Activated T-helper 1 cell treated with anti-CD3 and anti-CD28 coated beads, Interleukin-2, amount 50 U/mL, for 16 hours (primary cell): ENCODE measurements around the gene TAS2R38.

ENCODE experiments used
- DNase-seq, 2 donors: peaks; one replicate each; pipeline ENCODE4 v3.0.0-alpha.2; 2020; ENCODE audit warnings: low read depth in 1 of 2, low spot score in 1 of 2

The TAS2R38 gene

GRCh38 chr7:141976524-141977245 is 3.1 kb upstream of the TAS2R38 start:
- DNase-seq: no peak

GRCh38 chr7:141975806-141976523 is 2.4 kb upstream of the TAS2R38 start:
- peak; percentile 27 to 34 for DNase-seq

- no peak for DNase-seq
Measured at GRCh38 chr7:141974831-141975230, 1.3 kb upstream of the TAS2R38 start.

- no peak for DNase-seq
Measured at GRCh38 chr7:141960687-141961422, 12.7 kb downstream of the TAS2R38 start.

GRCh38 chr7:141956084-141956483 is 17.5 kb downstream of the TAS2R38 start:
- no peak for DNase-seq

GRCh38 chr7:141954334-141954733 is 19.2 kb downstream of the TAS2R38 start:
- DNase-seq: no peak

- DNase-seq: no peak
Measured at GRCh38 chr7:141952461-141952860, 21.1 kb downstream of the TAS2R38 start.

GRCh38 chr7:141950806-141951205 is 22.8 kb downstream of the TAS2R38 start:
- no peak for DNase-seq

GRCh38 chr7:141949911-141950310 is 23.7 kb downstream of the TAS2R38 start:
- no peak for DNase-seq

- DNase-seq: no peak
Measured at GRCh38 chr7:141949451-141949850, 24.1 kb downstream of the TAS2R38 start.

GRCh38 chr7:141949021-141949420 is 24.6 kb downstream of the TAS2R38 start:
- DNase-seq: no peak

- no peak for DNase-seq
Measured at GRCh38 chr7:141946796-141947195, 26.8 kb downstream of the TAS2R38 start, which contains the start of gene CLEC5A. TSS of gene CLEC5A (minus strand) at chr7:141946974. CDS start at chr7:141946292, 682 bp downstream.

GRCh38 chr7:141945356-141945755 is 28.2 kb downstream of the TAS2R38 start:
- DNase-seq: no peak

- DNase-seq: no peak
Measured at GRCh38 chr7:141944811-141945210, 28.8 kb downstream of the TAS2R38 start.

- no peak for DNase-seq
Measured at GRCh38 chr7:141943846-141944245, 29.7 kb downstream of the TAS2R38 start.

- no peak for DNase-seq
Measured at GRCh38 chr7:141941075-141941474, 32.5 kb downstream of the TAS2R38 start.

GRCh38 chr7:141930211-141930610 is 43.4 kb downstream of the TAS2R38 start:
- DNase-seq: no peak

- DNase-seq: no peak
Measured at GRCh38 chr7:141928845-141929195, 44.8 kb downstream of the TAS2R38 start.

- no peak for DNase-seq
Measured at GRCh38 chr7:141928146-141928844, 45.3 kb downstream of the TAS2R38 start.
